Adrenal gland (tissue), 12 donors: ENCODE results near the gene LRRC52. TPM values are rescaled to one million over a fixed set of nuclear protein-coding genes. Genes with fewer than 3 reads are reported as not detected.
A peak's percentile ranks its signal among the peaks of the same experiment; 100 is the strongest.

Experiments
- DNase-seq, 7 donors: peaks; one replicate each; pipeline ENCODE4 v3.0.0-alpha.2; 2019 to 2020
- H3K27ac ChIP-seq, 5 donors: fragments of 200-600 bp; sonication (generic) in 4 of 5; 1 replicate in 3 of 5; 2 replicates in 2 of 5; pipeline versions ENCODE4 v1.5.1 to v1.8.0; 2016 to 2020; ENCODE audit warnings: mild to moderate bottlenecking in 1 of 5
- H3K27me3 ChIP-seq: fragments of 200-600 bp; 2 replicates; pipeline ENCODE4 v1.8.0; 2021
- H3K36me3 ChIP-seq, 2 donors: fragments of 200-600 bp; replicated peaks in 1 of 2; 1 replicate in 1 of 2; 2 replicates in 1 of 2; pipeline versions ENCODE4 v1.5.1 to v1.8.0; 2018 to 2022
- H3K4me1 ChIP-seq, 2 donors: fragments of 200-600 bp; replicated peaks in 1 of 2; 1 replicate in 1 of 2; 2 replicates in 1 of 2; pipeline versions ENCODE4 v1.5.1 to v1.8.0; 2018 to 2021
- H3K4me3 ChIP-seq, 4 donors: fragments of 200-600 bp; sonication (generic) in 3 of 4; one replicate each; pipeline ENCODE4 v1.5.1; 2016 to 2018
- H3K9me3 ChIP-seq, 3 donors: fragments of 200-600 bp; sonication (generic) in 1 of 3; replicated peaks in 1 of 3; 1 replicate in 2 of 3; 2 replicates in 1 of 3; pipeline versions ENCODE4 v1.5.1 to v1.8.0; 2016 to 2021
- CTCF ChIP-seq, 6 experiments: fragments of 450-650 bp in 4 of 6; fragments of 200-600 bp in 2 of 6; sonication (generic) in 1 of 6; IDR thresholded peaks; 1 replicate in 5 of 6; 2 replicates in 1 of 6; pipeline versions ENCODE4 v1.5.1 to v1.8.0; 2016 to 2021; ENCODE audit warnings: antibody characterized with exemption in 6 of 6, mild to moderate bottlenecking in 2 of 6, moderate library complexity in 1 of 6
- POLR2A ChIP-seq, 2 donors: fragments of 450-650 bp; IDR thresholded peaks; one replicate each; pipeline ENCODE4 v1.6.1; 2017; ENCODE audit warnings: antibody characterized with exemption in 2 of 2, mild to moderate bottlenecking in 2 of 2, moderate library complexity in 1 of 2
- WGBS, 4 donors: extraction: QIAGEN DNeasy Blood & Tissue Kit in 2 of 4; methylation state at CpG; one replicate each; pipeline versions ENCODE4 v1.1.5 to v1.1.7; 2013 to 2017; 5-methylcytosine and 5-hydroxymethylcytosine counted together
- intact Hi-C, 2 donors: fragments of 100-400 bp; cut with DNase I; formaldehyde crosslinking; loops; one replicate each; pipeline versions ENCODE4 v1.14.1 to v1.15.0; 2022 to 2023
- polyA plus RNA-seq, 3 donors: library from polyadenylated mRNA; stranded (reverse); fragments of 200-250 nt in 2 of 3; fragments of 350-450 nt in 1 of 3; fragmentation: Illumina TruSeq in 1 of 3; extraction: RNeasy Lipid Tissue Mini Kit (QIAGEN cat#74804) in 1 of 3; gene quantifications; one replicate each; pipeline ENCODE4 v1.2.3, GENCODE V29; 2013 to 2014
- total RNA-seq, 9 donors: library from RNA; depleted of rRNA in 4 of 9; stranded (reverse); fragments of >200 nt in 4 of 9; fragments of 120-200 nt in 1 of 9; fragmentation: NEBNext Ultra II Directional in 1 of 9; extraction: Animal tissue kit (Norgen Biotek cat#: 25700) in 1 of 9; gene quantifications; one replicate each; pipeline versions ENCODE4 v1.1.0 to v1.2.4, GENCODE V29; 2013 to 2023
- donor health status: healthy with polysubstance abuse.
- donor health status: Bipolar disorder and iron deficiency.
- donor health status: DM: yes; HTN: yes; CAD: no.
- donor health status: DM: no; HTN: no; CAD: no.
- donor health status: DM: no; HTN: no; CAD: no.
- donor health status: DM: yes; HTN: yes; CAD: no.

Gene LRRC52
- total and polyA plus RNA-seq, 12 donors: not detected

- no peak for TF ChIP-seq POLR2A (IDR thresholded peaks at IDR 0.05)
- TF ChIP-seq CTCF (IDR thresholded peaks at IDR 0.05): peak; percentile 94 to 97 (median 96)
- Histone ChIP-seq H3K27me3 (peaks cover 9% of the 10 kb centered on the region), H3K4me1 (peaks cover 7% of the 10 kb centered on the region in 2 donors), H3K9me3 (no peaks in the 10 kb centered on the region), H3K4me3 (no peak overlapping the region), H3K27ac (no peak overlapping the region), H3K36me3 (no peaks in the 10 kb centered on the region)
- DNase-seq: peak; percentile 57 to 93 (median 79)
- intact Hi-C loops: loop anchor here (5.0 to 10.0 kb wide), 3 partner anchors 181 to 338 kb away; no protein-coding TSS in a partner anchor
- 0 to 1% (median 1%) methylated on average over 9 to 10 of the region's 10 CpGs for WGBS, 4 donors
These were observed 49.4 kb downstream of the LRRC52 start for GRCh38 chr1:165592945-165593823.

- no peaks in the 10 kb centered on the region for H3K36me3 ChIP-seq
- intact Hi-C loops: loop anchor here in 1 of 2 donors (2.0 to 10.0 kb wide), 2 partner anchors 203 to 341 kb away; no protein-coding TSS in a partner anchor
- no peaks in the 10 kb centered on the region for H3K9me3 ChIP-seq
- WGBS, 4 donors: 61 to 68% (median 64%) methylated on average over 1 of the region's 1 CpG
- peaks cover 12 to 13% of the 10 kb centered on the region in 2 donors for H3K4me1 ChIP-seq
- no peak for TF ChIP-seq POLR2A (IDR thresholded peaks at IDR 0.05)
- TF ChIP-seq CTCF (IDR thresholded peaks at IDR 0.05): no peak
- no peak for DNase-seq
- no peak overlapping the region for H3K27ac ChIP-seq
- no peak overlapping the region for H3K4me3 ChIP-seq
- H3K27me3 ChIP-seq: peaks cover 9% of the 10 kb centered on the region
These were observed 51.6 kb downstream of the LRRC52 start for GRCh38 chr1:165595246-165595938.

- H3K9me3 ChIP-seq: no peaks in the 10 kb centered on the region
- H3K4me1 ChIP-seq: peaks cover 12 to 13% of the 10 kb centered on the region in 2 donors
- 0 to 1% (median 0%) methylated on average over 25 to 38 of the region's 38 CpGs for WGBS, 4 donors
- peak overlapping the region in 3 of 5 donors; percentile 45 to 74 (median 58) for H3K27ac ChIP-seq
- peak; percentile 92 to 99 (median 97) for DNase-seq
- intact Hi-C loops: loop anchor here in 1 of 2 donors (10.0 kb wide), 1 partner anchor 343 kb away; no protein-coding TSS in a partner anchor
- H3K27me3 ChIP-seq: peaks cover 9% of the 10 kb centered on the region
- no peaks in the 10 kb centered on the region for H3K36me3 ChIP-seq
- no peak for TF ChIP-seq POLR2A (IDR thresholded peaks at IDR 0.05)
- TF ChIP-seq CTCF (IDR thresholded peaks at IDR 0.05): no peak
- peak overlapping the region in 2 of 4 donors; percentile 38 to 66 for H3K4me3 ChIP-seq
These were observed 54.3 kb downstream of the LRRC52 start for GRCh38 chr1:165597883-165598675.
